Loucy (cell line): Measurements from ENCODE around the gene RIPK3.

Source experiments
- CTCF ChIP-seq: fragments of 200-600 bp; sonication (generic); conservative IDR thresholded peaks from 2 replicates; pipeline ENCODE4 v1.5.1; 2014; ENCODE audit warnings: mild to moderate bottlenecking, antibody characterized with exemption, low read length
- EZH2phosphoT487 ChIP-seq: fragments of 200-600 bp; IDR thresholded peaks from 2 replicates; pipeline ENCODE4 v1.6.1; 2018; ENCODE audit warnings: antibody characterized with exemption, mild to moderate bottlenecking, moderate library complexity, borderline replicate concordance

DNA sequence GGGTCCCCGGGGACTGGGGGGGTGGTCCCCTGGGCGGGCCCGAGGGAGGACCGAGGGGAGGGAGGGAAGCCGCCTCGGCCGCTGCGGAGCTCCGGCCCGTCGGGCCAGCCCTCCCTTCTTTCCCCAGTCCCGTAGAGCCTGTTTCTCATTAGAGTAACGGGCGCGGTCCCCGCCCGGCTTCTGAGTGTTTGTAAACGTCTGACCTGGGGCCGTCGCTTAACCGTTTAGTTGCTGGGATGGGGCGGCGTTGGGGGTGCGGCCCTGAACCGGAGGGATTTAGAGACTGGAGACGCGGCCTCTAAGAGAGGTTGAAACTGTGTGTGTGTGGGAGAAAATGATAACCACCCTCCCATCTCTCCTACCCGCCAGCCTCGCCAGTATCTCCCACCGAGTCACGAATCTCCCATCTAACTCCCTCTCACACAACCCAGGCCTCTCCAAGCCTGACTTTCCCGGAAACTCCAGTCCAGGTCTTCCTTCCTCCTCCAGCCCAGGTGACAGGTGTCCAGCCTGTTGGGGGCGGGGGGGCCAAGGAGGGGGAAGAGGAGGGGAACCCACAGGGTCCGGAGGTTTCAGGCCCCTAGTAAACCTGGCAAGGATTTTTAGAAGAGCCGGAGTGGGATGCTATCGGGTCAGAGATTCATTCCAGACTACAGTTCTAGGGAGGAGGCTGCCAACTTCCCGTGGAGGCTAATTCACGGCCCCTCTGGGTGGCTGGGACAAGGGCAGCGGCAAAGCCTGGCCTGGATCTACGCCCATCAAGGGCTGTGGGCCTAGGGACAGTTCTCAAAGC, 27.1 kb upstream of the RIPK3 start:
- no peak for TF ChIP-seq CTCF
- TF ChIP-seq EZH2phosphoT487 = no peak
